ENCODE results near the gene VAX1.
"Not testable (repeated sequence)": the region's sequence is repeated elsewhere in the genome, so short reads cannot be mapped to it uniquely, and the experiment has no call there.

The VAX1 gene

GRCh38 chr10:117137911-117138642 is at the start of gene VAX1:
Gene VAX1 (minus strand): TSS chr10:117138270. CDS start chr10:117138056, 214 bp downstream.
- in situ Hi-C loops (cut with MboI; ENCODE audit: low sequenced_read_pairs): no loop called here

- in situ Hi-C loops (cut with MboI; ENCODE audit: low sequenced_read_pairs): no loop called here
These were observed 49.0 kb upstream of the VAX1 start for GRCh38 chr10:117186832-117187615.

GRCh38 chr10:117185817-117186216 is 47.7 kb upstream of the VAX1 start:
- in situ Hi-C loops (cut with MboI; ENCODE audit: low sequenced_read_pairs): not testable (repeated sequence)

GRCh38 chr10:117184821-117185220 is 46.8 kb upstream of the VAX1 start:
- in situ Hi-C loops (cut with MboI; ENCODE audit: low sequenced_read_pairs): no loop called here

GRCh38 chr10:117184296-117184695 is 46.2 kb upstream of the VAX1 start:
- in situ Hi-C loops (cut with MboI; ENCODE audit: low sequenced_read_pairs): no loop called here

GRCh38 chr10:117178190-117178589 is 40.1 kb upstream of the VAX1 start:
- in situ Hi-C loops (cut with MboI; ENCODE audit: low sequenced_read_pairs): loop anchor here (10.0 kb wide), 1 partner anchor 383 kb away; no protein-coding TSS in a partner anchor

- in situ Hi-C loops (cut with MboI; ENCODE audit: low sequenced_read_pairs): loop anchor here (10.0 kb wide), 1 partner anchor 381 kb away; no protein-coding TSS in a partner anchor
These were observed 37.9 kb upstream of the VAX1 start for GRCh38 chr10:117175901-117176534.

- in situ Hi-C loops (cut with MboI; ENCODE audit: low sequenced_read_pairs): loop anchor here (10.0 kb wide), 1 partner anchor 381 kb away; no protein-coding TSS in a partner anchor
These were observed 37.3 kb upstream of the VAX1 start for GRCh38 chr10:117175215-117175900.

GRCh38 chr10:117174439-117175214 is 36.6 kb upstream of the VAX1 start:
- in situ Hi-C loops (cut with MboI; ENCODE audit: low sequenced_read_pairs): loop anchor here (10.0 kb wide), 1 partner anchor 380 kb away; no protein-coding TSS in a partner anchor

- in situ Hi-C loops (cut with MboI; ENCODE audit: low sequenced_read_pairs): loop anchor here (10.0 kb wide), 1 partner anchor 375 kb away; no protein-coding TSS in a partner anchor
These were observed 32.2 kb upstream of the VAX1 start for GRCh38 chr10:117170244-117170643.

- in situ Hi-C loops (cut with MboI; ENCODE audit: low sequenced_read_pairs): no loop called here
These were observed 31.4 kb upstream of the VAX1 start for GRCh38 chr10:117169480-117169879.

- in situ Hi-C loops (cut with MboI; ENCODE audit: low sequenced_read_pairs): no loop called here
These were observed 30.7 kb upstream of the VAX1 start for GRCh38 chr10:117168729-117169128.

- in situ Hi-C loops (cut with MboI; ENCODE audit: low sequenced_read_pairs): no loop called here
These were observed 30.0 kb upstream of the VAX1 start for GRCh38 chr10:117167789-117168674.

GRCh38 chr10:117167346-117167788 is 29.3 kb upstream of the VAX1 start:
- in situ Hi-C loops (cut with MboI; ENCODE audit: low sequenced_read_pairs): no loop called here

GRCh38 chr10:117166418-117167345 is 28.6 kb upstream of the VAX1 start:
- in situ Hi-C loops (cut with MboI; ENCODE audit: low sequenced_read_pairs): no loop called here

- in situ Hi-C loops (cut with MboI; ENCODE audit: low sequenced_read_pairs): no loop called here
These were observed 27.7 kb upstream of the VAX1 start for GRCh38 chr10:117165538-117166417.
